ENCODE measurements around the gene AGXT. TPM values are rescaled to one million over a fixed set of nuclear protein-coding genes. Genes with fewer than 3 reads are reported as not detected.

Gene AGXT
- total and polyA plus RNA-seq, 4 donors = 0.05 to 0.61 (median 0.16) TPM; not detected in 1

DNA sequence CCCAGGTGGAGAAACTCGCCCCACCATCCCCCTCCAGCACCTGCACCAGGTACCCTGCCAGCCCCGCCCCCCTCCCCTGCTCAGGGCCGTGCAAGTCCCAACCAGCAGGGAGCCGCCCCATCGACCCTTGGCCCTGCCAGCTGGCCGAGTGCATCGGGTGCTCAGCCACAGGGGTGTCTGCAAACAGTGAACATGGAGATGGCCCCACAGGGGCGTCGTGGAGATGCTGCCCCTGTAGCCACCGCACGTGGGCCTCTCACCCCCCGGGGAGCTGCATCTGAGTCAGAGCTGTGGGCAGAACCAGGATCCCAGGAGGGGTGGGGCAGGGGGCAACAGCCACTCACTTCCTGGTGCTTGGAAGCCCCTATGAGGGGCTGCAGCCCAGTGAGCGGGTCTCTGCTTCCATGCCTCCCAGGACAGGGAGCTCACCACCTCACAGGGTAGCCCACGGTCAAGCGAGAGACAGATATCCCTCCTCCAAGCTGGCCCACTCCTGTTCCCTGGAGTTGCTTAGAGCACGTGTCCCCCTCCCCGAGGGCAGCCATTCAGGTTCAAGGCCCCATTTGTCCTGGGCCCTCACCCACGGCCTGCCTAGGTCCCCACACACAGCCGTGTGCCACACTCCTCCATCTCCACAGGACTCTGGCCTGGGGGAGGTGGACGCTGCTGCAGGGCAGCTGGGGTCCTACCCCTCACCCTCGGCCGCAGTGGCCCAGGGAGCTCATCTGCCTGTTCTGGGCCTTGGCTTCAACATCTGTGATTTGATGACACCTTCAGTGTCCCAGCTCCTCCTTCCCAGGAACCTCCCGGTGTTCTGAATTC lies 28.5 kb downstream of the AGXT start:
- Histone ChIP-seq H3K27me3 (ENCODE audit: control insufficient read depth in 3 of 3, insufficient read depth in 3 of 3, low read length in 2 of 3) (no peaks in the 10 kb centered on the region), H3K4me3 (no peak overlapping the region), H3K4me1 (ENCODE audit: control insufficient read depth in 5 of 5, insufficient read depth in 5 of 5, low read length in 5 of 5) (peaks cover 0 to 30% (median 5%) of the 10 kb centered on the region in 5 donors), H3K9me3 (ENCODE audit: control insufficient read depth in 4 of 4, insufficient read depth in 3 of 4, low read length in 3 of 4) (no peaks in the 10 kb centered on the region), H3K9ac (ENCODE audit: insufficient read depth in 1 of 2, low read length in 2 of 2) (no peak overlapping the region), H3K36me3 (ENCODE audit: control insufficient read depth in 4 of 4, insufficient read depth in 4 of 4, low read length in 4 of 4) (no peaks in the 10 kb centered on the region), H3K27ac (ENCODE audit: low read depth in 1 of 2, low read length in 1 of 2) (peak overlapping the region in 1 of 2 donors; percentile 83)
- TF ChIP-seq, protein P1, sequence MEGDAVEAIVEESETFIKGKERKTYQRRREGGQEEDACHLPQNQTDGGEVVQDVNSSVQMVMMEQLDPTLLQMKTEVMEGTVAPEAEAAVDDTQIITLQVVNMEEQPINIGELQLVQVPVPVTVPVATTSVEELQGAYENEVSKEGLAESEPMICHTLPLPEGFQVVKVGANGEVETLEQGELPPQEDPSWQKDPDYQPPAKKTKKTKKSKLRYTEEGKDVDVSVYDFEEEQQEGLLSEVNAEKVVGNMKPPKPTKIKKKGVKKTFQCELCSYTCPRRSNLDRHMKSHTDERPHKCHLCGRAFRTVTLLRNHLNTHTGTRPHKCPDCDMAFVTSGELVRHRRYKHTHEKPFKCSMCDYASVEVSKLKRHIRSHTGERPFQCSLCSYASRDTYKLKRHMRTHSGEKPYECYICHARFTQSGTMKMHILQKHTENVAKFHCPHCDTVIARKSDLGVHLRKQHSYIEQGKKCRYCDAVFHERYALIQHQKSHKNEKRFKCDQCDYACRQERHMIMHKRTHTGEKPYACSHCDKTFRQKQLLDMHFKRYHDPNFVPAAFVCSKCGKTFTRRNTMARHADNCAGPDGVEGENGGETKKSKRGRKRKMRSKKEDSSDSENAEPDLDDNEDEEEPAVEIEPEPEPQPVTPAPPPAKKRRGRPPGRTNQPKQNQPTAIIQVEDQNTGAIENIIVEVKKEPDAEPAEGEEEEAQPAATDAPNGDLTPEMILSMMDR (IDR thresholded peaks at IDR 0.05; ENCODE audit: control extremely low read depth, extremely low read depth) = no peak
- WGBS, 2 donors = 74 to 83% methylated on average over 22 to 23 of the region's 23 CpGs
- DNase-seq (no peak), ATAC-seq (ENCODE audit: insufficient read depth, low FRiP score) (no peak)

DNA sequence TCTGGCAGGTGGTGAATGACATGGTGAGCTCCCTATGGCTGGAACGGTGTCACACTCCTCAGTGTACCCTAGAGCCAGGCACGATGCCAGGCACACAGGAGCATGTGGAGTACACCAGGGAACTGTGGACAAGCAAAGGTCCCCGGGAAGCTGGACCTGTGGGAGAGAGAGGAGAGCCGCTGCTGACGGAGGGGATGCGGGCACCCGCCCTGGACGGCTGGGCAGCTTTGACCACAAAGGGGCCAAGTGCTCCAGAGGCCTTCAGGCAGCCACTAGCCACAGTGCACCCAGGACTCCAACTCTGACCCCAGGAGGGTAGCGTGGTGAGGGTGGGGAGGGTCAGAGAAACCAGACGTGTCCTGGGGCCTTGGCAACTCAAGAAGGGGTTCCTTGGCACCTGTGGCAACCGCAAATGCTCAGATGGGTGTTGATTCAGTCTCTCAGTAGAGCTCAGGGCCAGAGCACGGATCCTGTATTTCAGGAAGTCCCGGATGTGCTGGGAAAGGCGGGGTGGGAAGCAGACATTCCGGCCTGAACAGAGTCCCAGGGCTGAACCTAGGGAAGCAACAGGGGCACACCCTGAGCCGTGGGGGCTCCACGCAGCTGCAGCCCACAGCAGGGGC lies 29.6 kb downstream of the AGXT start:
- no peaks in the 10 kb centered on the region for H3K9me3 ChIP-seq (ENCODE audit: control insufficient read depth in 4 of 4, insufficient read depth in 3 of 4, low read length in 3 of 4)
- peak overlapping the region; percentile 4 to 83 for H3K27ac ChIP-seq (ENCODE audit: low read depth in 1 of 2, low read length in 1 of 2)

DNA sequence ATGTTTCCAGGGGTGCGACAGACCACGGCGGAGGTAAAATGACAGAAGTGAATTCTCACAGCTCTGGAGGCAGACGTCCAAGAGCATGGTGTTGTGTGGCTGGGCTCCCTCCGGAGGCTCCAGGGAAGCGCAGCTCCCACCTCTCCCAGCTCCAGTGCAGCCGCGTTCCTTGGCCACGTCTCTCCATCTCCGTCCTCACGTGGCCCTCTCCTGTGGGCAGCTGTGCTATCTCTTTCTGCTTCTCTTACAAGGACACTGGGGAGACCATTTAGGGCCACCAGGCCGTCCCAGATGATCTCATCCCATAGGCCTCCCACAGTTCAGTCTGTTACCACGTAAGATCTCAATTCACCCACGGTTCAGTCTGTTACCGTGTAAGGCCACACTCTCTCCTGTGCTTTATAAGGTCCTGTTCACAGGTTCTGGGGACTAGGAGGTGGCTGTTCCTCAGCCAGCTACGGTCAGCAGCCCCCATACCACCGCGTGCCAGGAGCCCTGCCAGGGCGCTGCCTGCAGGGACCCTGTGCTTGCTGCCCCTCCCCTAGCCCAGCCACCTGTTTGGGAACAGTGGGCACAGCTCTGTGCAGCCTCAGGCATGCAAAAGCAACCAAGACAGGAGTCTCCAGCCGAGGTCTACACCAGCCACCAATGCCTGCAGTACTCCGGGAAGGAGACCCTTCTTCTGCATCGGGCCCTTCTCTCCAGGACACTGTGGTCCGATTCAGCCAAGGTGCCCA lies 30.3 kb downstream of the AGXT start:
- DNase-seq (no peak), ATAC-seq (ENCODE audit: insufficient read depth, low FRiP score) (no peak)
- H3K27me3 ChIP-seq (ENCODE audit: control insufficient read depth in 3 of 3, insufficient read depth in 3 of 3, low read length in 2 of 3) = no peaks in the 10 kb centered on the region
- H3K27ac ChIP-seq (ENCODE audit: low read depth in 1 of 2, low read length in 1 of 2) = peak overlapping the region; percentile 4 to 79
- TF ChIP-seq, protein P1 (IDR thresholded peaks at IDR 0.05; ENCODE audit: control extremely low read depth, extremely low read depth) = no peak
- H3K9me3 ChIP-seq (ENCODE audit: control insufficient read depth in 4 of 4, insufficient read depth in 3 of 4, low read length in 3 of 4) = no peaks in the 10 kb centered on the region
- H3K36me3 ChIP-seq (ENCODE audit: control insufficient read depth in 4 of 4, insufficient read depth in 4 of 4, low read length in 4 of 4) = no peaks in the 10 kb centered on the region
- H3K9ac ChIP-seq (ENCODE audit: insufficient read depth in 1 of 2, low read length in 2 of 2) = no peak overlapping the region
- 74 to 79% methylated on average over 23 of the region's 23 CpGs for WGBS, 2 donors
- no peak overlapping the region for H3K4me3 ChIP-seq
- H3K4me1 ChIP-seq (ENCODE audit: control insufficient read depth in 5 of 5, insufficient read depth in 5 of 5, low read length in 5 of 5) = peaks cover 0 to 27% (median 5%) of the 10 kb centered on the region in 5 donors

More for the DNA sequence above, 29.6 kb downstream of the AGXT start:
- Histone ChIP-seq H3K9ac (ENCODE audit: insufficient read depth in 1 of 2, low read length in 2 of 2) (no peak overlapping the region), H3K4me1 (ENCODE audit: control insufficient read depth in 5 of 5, insufficient read depth in 5 of 5, low read length in 5 of 5) (peaks cover 0 to 27% (median 5%) of the 10 kb centered on the region in 5 donors), H3K27me3 (ENCODE audit: control insufficient read depth in 3 of 3, insufficient read depth in 3 of 3, low read length in 2 of 3) (no peaks in the 10 kb centered on the region), H3K4me3 (no peak overlapping the region), H3K36me3 (ENCODE audit: control insufficient read depth in 4 of 4, insufficient read depth in 4 of 4, low read length in 4 of 4) (no peaks in the 10 kb centered on the region)
- WGBS, 2 donors = 52 to 71% methylated on average over 17 of the region's 17 CpGs
- ATAC-seq (ENCODE audit: insufficient read depth, low FRiP score) = no peak
- peak; percentile 61 to 72 (median 63) for DNase-seq
- TF ChIP-seq, protein P1 (IDR thresholded peaks at IDR 0.05; ENCODE audit: control extremely low read depth, extremely low read depth) = no peak

All from lung (tissue), 12 donors.